C4-2B (cell line): ENCODE results near the gene FRMD7.

Source experiments
- H3K27ac ChIP-seq: fragments of 450-650 bp; 2 replicates; pipeline ENCODE4 v1.5.1; 2017
- ZFX ChIP-seq: fragments of 450-650 bp; IDR thresholded peaks from 2 replicates; pipeline ENCODE4 v1.6.1; 2017
- TF ChIP-seq, protein P1 (sequence below): fragments of 450-650 bp; conservative IDR thresholded peaks from 2 replicates; pipeline ENCODE4 v1.5.1; 2017; ENCODE audit warnings: mild to moderate bottlenecking

The FRMD7 gene

DNA sequence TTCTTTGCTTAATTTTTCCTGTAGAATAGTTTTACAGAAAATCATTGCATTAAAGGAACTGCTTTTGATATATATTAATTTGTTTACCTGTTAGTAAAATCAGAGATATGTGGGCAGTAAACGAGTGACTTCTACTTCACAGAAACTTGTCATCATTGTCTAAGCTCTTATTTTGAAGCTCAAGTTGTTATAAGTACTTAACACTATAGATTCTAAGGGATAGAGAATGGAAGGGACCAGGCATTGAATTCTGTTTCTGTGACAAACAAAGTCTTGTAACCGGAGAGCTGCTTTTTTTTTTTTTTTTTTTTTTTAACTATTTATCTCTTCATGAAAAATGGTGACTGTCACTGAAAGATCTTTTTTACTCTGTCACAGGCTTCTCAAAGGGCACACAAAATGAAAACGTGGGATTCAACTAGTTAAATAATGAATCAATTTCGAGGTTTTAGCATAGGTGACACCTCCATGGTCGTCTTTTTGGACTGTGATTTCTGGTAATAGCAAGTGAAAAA is 90.3 kb downstream of the FRMD7 start:
- TF ChIP-seq, protein P1, sequence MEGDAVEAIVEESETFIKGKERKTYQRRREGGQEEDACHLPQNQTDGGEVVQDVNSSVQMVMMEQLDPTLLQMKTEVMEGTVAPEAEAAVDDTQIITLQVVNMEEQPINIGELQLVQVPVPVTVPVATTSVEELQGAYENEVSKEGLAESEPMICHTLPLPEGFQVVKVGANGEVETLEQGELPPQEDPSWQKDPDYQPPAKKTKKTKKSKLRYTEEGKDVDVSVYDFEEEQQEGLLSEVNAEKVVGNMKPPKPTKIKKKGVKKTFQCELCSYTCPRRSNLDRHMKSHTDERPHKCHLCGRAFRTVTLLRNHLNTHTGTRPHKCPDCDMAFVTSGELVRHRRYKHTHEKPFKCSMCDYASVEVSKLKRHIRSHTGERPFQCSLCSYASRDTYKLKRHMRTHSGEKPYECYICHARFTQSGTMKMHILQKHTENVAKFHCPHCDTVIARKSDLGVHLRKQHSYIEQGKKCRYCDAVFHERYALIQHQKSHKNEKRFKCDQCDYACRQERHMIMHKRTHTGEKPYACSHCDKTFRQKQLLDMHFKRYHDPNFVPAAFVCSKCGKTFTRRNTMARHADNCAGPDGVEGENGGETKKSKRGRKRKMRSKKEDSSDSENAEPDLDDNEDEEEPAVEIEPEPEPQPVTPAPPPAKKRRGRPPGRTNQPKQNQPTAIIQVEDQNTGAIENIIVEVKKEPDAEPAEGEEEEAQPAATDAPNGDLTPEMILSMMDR = no peak
- no peak overlapping the region for H3K27ac ChIP-seq

DNA sequence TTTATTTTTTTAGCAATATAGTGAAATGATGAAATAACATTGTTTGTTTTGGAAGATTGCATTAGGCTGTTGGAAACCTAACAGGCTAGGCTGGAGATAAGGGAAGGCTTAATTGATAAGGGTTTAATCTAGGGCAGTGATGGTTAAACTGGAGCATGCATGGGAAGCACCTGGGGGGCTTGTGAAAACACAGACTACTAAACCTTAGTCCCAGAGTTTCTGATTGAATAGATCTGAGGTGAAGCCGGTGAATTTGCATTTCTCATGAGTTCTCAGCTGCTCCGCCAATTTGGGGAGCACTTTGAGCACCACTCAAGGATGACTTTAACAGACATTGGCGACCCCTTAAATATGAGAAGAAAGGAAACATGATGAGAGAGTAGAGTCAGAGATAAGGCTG is 93.2 kb downstream of the FRMD7 start:
- H3K27ac ChIP-seq = no peak overlapping the region

DNA sequence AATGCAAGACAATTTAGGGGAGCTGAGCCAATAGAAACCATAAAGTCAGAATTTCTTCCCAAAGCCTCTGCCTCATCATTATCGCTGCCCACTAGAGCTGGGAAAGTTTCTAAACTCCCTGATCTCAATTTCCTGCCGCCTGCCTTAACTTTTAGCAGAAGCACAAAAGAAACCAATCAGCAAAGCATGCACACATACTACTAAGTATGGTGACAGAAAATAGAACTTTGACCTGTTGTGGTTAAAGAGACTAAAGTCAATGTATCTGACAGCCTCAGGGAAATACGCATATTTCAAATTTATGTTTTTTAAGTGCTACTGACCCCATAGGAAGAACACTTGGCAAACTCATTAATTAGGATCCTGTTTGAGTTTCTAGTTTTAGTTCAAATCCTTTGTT is 94.7 kb downstream of the FRMD7 start:
- no peak overlapping the region for H3K27ac ChIP-seq
- TF ChIP-seq, protein P1 = no peak
- TF ChIP-seq ZFX = no peak

More for the DNA sequence above, 93.2 kb downstream of the FRMD7 start:
- no peak for TF ChIP-seq ZFX
- TF ChIP-seq, protein P1 = no peak

DNA sequence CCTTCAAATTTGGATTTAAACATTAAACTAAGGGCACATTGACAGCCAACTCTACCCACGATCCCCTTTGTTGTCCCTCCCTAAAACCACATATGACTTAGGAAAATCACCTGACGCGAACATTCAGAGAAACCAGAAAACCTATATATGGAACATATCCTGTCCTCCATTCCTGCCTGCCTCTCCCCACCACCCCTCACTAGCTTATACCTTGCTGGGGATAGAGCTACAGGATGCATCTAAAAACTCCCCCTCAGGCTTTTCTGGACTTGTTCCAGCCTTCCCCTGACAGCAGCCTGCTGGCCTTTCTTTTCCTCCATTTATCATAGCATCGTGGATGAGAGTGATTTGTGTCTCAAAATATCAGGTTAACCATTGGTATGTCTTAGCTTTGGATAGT is 96.0 kb downstream of the FRMD7 start:
- TF ChIP-seq, protein P1 = no peak
- no peak for TF ChIP-seq ZFX
- H3K27ac ChIP-seq = no peak overlapping the region

DNA sequence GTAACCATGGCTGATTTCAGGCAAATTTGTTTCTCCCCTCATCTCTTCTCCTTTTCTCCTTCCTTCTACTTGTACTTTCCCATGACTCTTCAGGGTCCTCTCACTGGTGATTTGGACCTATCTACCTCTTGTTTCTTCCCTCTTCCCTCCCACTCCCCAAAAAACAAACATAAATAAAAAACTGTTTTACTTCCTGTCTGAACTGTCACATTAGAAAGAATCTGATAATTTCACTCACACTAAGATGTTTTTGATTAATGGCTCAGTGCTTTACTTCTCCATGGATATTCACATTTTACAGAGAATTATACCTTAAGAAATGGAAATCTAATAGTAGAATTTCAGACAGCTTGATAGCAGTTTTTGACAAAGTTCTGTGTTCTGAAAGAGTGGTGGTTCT is 97.6 kb downstream of the FRMD7 start:
- H3K27ac ChIP-seq = no peak overlapping the region
- TF ChIP-seq, protein P1 = no peak
- TF ChIP-seq ZFX = no peak
